Mammary epithelial cell (primary cell): ENCODE measurements around the gene MAP4.

Source experiments
- CTCF ChIP-seq, 2 donors: IDR thresholded peaks in 1 of 2; conservative IDR thresholded peaks in 1 of 2; 2 replicates each; pipeline ENCODE4 v1.5.1; 2011 to 2012; ENCODE audit warnings: inconsistent platforms in 2 of 2, low read length in 2 of 2, mild to moderate bottlenecking in 2 of 2, control low read depth in 1 of 2, low read depth in 1 of 2; ENCODE audit not compliant: insufficient read depth in 1 of 2; ENCODE audit errors: extremely low read depth in 1 of 2
- EZH2 ChIP-seq: IDR thresholded peaks from 2 replicates; pipeline ENCODE4 v1.6.1; 2012; ENCODE audit warnings: low read length, inconsistent platforms, borderline replicate concordance

- no peak for TF ChIP-seq CTCF (conservative IDR thresholded peaks at IDR 0.05 in 1 of 2, IDR thresholded peaks at IDR 0.05 in 1 of 2; ENCODE audit: extremely low read depth in 1 of 2, insufficient read depth in 1 of 2, low read depth in 1 of 2, low read length in 2 of 2)
- no peak for TF ChIP-seq EZH2
These were observed 212.7 kb downstream of the MAP4 start for GRCh38 chr3:47803480-47804025.
